NCI-H1417 treated with DMSO at 0.1 percent for 48 hours (cell line): Measurements from ENCODE around the gene ALDH1A1.

Source experiments
- DNase-seq: peaks from one replicate; lab custom pipeline; 2025; lab: John Stamatoyannopoulos, UW

The ALDH1A1 gene

GRCh38 chr9:72979405-72980100, 26.7 kb upstream of the ALDH1A1 start:
- DNase-seq: no peak

DNA sequence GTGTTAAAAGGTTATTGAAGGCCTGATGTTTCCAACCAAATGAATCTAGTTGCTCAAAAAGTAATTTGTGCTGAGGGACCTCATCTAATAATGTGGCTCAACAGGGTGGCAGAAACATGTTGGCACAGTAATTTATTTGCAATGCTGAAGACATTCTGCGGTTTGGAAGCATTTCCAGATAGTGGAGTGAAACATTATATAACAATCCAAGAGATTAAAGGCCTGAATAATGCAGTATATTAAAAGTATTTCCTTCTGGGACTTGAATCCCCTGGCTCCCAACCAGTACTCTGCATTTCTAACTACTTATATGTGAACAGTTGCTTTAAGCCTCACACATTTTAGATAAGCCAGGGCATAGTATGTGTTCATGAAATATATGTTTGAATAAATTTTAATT, 25.9 kb upstream of the ALDH1A1 start:
- no peak for DNase-seq

GRCh38 chr9:72977670-72978069, 24.8 kb upstream of the ALDH1A1 start:
- DNase-seq: no peak

- DNase-seq: no peak
Observed at GRCh38 chr9:72974501-72974900, 21.6 kb upstream of the ALDH1A1 start.

GRCh38 chr9:72972636-72973035, 19.8 kb upstream of the ALDH1A1 start:
- no peak for DNase-seq

DNA sequence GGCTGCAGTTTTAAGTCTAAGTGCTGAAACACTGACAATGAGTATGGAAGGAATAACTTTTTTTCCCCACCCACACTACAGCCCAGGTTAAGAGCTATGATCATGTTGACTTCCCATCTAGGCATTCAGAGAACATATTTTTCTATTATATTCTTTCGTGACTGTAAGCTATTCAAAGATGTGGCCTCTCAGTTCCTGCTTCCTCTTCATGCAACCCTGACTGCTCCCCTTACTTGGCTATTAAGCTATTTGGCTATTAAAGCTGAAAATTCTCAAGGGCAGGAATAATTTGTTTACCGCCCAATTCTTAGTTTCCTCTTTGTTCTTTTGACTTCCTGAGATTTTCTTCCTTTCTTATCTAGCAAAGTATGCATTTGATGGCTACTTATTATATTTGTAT, 18.6 kb upstream of the ALDH1A1 start:
- DNase-seq: no peak

DNA sequence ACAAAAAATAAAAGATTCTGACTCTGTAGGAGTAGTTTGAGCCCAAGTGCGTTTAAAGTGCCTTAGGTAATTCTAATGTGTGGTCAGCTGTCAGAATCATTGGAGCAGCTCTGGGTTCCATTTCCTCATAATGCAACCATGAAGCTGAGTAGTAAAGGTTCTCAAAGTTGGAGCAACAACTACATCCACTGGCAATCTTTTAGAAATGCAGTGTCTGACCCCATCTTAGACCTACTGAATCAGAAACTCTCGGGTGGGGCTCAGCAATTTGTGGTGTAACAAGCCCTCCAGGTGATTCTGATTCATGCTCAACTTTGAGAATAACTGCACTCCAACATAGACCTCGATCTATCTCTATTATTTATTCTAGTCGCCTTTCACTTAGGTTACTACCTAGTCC, 7.6 kb upstream of the ALDH1A1 start:
- no peak for DNase-seq

DNA sequence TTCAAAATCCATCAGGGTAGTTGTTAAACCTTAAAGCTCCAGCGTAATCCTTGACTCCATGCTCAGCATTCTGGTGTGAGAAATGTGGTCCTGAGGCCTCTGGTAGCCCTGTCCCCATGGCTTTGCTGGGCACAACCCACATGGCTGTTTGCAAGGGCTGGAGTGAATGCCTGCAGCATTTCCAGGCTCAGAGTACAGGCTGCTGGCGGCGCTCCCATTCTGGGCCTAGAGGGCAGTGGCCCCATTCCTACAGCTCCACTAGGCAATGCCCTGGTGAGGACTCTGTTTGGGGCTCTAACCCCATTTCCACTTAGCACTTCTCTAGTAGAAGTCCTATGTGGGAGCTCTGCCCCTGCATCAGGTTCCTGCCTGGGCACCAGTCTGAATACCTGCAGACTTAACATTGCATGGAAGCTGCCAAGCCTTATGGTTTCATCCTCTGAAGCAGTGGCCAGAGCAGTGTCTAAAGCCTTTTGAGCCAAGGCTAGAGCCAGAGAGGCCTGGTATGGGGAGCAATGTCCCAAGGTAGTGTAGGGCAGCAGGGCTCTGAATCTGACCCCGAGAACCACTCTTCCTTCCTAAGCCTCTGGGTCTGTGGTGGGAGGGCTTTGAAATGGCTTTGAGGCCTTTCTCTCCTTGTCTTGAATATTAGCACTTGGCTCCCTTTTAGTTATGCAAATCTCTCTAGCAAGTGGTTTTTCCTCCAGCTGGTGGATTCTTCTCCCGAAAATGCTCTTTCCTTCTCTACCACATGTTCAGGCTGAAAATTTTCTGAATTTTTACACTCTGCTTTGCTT, 5.8 kb upstream of the ALDH1A1 start:
- no peak for DNase-seq

GRCh38 chr9:72955571-72955970, 2.7 kb upstream of the ALDH1A1 start:
- no peak for DNase-seq

DNA sequence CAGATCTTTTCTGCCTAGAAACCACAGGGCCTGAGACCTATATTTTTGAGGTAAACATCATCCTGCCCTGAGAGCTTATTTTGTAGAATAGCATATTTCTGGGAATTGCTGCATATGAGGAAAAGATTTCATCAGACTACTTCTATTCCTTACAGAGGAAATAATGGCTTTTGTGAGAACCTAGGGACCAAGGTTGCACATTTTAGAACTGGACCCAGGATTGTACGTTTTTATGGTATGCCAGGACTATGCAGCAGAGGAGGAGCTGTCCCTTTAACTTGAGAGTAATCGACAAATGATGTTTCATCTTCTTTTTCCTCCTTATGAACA, 2.2 kb upstream of the ALDH1A1 start:
- DNase-seq: no peak

- peak; percentile 78 for DNase-seq
Observed at GRCh38 chr9:72954431-72955125, 1.7 kb upstream of the ALDH1A1 start.

DNA sequence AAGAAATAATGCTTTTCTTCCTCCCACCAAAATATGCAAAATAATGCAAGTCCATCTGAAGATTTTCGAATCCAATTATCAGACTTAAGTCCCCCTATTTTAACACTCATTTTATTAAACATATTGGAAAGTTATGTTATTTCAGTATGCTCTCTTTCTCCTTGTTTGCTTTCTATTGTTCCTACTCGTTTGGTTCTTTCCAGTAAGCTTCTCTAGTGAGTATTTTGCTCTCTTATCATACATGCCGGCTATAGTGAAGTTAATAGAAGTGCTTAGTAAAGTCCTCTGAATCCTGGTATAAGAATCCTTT, 517 bp downstream of the ALDH1A1 start:
- DNase-seq: no peak

DNA sequence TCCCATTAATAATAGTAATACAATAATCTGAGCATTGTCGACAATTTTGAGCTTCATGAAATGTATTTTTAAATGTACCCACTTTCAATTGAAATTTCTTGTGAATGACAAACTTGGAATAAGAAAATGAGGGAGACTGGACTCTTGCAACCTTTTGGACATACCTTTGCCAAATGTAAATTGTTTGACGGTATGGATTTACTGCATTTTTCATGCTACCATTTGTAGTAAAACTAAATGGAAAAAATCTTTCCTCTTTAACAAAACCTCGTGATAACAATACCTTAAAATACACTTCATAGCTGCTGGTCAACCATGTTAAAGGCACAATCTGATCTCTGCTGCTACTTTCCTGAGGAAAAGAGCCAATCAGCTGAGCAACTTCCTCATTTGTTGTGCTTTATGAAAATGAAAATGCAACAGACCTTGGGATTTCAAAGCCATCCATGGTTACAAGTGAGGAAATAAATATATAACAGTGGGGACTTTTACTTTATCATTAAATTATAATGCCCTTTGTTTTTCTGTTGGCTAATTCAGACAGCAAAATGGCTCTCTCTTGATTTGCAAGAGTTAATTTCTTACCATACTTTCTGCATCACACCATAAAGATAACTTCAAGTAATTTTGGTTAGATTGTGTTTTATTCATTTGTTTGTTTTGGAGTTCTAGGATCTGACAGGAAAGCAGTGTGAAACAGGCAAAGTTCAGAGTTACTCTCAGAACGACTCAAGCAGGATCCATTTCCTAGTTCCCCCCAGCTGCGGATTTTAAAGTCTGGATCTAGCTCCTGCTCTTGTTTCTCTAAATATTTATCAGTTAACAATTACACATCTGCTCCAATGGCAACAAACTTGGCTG, 1.1 kb downstream of the ALDH1A1 start:
- no peak for DNase-seq

DNA sequence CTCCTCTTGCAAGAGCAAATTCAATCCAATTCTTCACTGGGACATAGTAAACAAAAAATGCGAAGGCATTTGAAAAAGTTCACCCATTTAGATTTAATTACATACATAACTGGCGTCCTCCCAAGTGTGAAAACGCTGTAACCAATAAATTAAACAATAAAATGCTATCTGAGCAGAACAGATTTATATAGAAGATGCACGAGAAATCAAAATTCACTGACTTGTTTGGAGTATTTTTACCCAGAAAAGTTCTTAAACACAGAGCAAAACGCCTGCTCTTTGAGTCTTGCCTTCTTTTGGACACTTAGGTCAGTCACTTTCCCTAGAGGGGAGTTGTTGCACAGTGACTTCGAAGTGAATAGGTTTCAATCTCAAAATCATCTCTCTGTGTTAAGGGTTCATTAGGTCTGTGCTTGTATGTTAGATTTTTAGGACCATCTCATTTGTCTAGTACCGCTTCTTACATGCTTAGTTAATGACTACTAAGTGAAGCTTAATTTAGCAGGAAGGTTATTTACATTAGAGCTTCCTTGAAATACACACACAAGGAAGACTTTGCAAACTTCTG, 1.9 kb downstream of the ALDH1A1 start:
- no peak for DNase-seq

GRCh38 chr9:72949918-72950325, 2.9 kb downstream of the ALDH1A1 start:
- no peak for DNase-seq

GRCh38 chr9:72949244-72949582, 3.6 kb downstream of the ALDH1A1 start:
- DNase-seq: no peak

DNA sequence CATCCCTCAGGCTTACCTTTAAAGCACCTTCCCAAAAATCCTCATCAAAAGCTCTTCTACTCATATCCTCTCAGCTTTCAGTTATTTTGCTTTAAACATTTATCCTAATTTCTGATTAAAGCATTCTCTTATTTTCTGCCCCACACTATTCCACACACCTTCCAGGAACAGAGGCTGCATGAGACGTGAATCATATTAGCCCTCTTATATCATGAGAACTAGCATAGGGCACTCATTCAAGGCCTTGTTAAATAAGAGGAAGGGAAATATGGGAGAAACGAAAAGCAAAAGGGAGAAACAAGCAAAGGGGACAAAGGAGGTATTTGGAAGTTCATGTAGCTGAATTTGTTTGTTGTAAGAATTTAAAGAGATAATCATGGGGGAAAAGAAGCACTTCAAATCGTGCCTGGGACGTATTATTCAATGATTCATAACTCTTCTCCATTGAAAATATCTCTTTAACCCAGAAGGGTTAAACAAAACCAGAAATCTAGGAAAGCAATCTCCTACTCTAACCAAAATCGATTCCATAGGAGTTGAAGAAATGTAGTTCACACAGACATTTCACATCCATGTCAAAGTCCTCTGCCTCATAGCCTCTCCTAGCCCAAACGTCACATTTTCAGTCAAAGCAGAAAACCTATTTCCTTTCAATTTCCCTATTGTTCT, 4.1 kb downstream of the ALDH1A1 start:
- DNase-seq: no peak

- DNase-seq: peak; percentile 6
Observed at GRCh38 chr9:72947984-72948465, 4.8 kb downstream of the ALDH1A1 start.

DNA sequence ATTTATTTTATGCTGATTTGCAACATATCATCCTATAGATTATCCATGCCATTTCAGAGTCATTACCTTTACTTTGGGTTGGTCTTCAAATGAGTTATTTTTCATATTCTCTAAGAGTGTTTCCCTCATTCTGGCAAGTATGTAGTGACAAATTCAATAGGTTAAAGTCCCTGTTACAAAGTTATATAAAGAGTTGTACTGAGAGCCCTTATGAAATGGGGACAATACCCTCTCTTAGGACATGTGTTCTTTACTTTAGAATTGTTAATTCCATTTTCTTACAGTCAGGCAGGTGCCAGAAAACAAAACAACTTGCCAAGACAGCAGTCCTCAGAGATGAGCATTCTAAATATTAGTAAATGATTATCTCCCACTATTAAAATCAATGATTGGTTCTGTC, 6.0 kb downstream of the ALDH1A1 start:
- no peak for DNase-seq

DNA sequence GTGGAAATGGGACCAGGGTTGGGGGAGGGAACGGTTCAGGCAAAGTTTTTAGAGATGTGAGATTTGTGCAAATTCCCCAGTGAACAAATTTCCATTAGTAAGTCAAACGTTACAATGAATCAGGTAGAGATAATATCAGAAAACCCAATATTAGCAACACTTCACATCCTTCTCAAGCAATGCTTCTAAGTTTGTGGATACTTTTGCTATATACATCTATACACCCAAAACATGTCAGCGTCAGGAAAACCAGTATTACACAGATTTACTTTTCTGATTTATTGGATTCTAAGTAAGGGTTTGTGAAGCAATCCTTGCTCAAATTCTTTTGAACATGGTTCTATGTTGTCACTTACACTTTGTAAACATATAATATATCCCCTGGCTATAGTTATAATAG, 6.5 kb downstream of the ALDH1A1 start:
- no peak for DNase-seq

- DNase-seq: no peak
Observed at GRCh38 chr9:72945391-72945790, 7.5 kb downstream of the ALDH1A1 start.
